ENCODE measurements around the gene ZNF112.
"Not testable (repeated sequence)": the region's sequence is repeated elsewhere in the genome, so short reads cannot be mapped to it uniquely, and the experiment has no call there.

ZNF112 gene

DNA sequence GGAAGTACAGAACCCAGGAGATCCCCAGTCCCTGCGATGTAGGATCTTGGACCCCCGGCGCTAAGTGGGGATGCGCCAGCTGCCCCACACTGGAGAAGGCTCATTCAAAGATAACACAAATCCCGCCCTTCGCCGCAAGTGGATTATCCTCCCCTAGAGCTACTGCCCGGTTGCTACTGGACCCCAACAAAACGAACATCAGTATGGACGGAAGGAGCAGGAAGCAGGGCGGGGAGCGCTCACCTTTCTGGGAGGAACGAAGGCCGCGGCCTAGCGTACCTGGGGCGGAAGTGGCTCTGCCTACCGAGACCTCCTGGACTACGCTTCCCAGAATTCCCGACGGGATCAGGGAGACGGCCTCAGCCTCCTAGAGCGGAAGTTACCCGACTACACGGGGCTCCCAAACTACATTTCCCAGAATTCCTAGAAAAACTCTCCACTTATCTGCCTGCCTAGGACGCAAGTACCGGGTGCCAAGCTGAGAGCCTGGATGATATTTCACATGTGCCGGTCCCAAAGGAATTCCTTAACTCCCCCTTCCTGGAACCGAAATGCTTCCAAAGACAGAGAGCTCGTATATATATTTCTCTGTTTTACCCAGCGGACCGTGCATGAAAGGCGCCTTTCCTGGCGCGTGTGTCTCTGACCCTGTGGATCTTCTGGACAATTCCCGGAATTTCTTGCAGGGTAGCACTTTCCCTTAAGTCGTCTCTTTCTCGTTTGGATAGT lies at the start of gene ZNF112:
TSS of gene ZNF112 (minus strand) at position 298 of the 729 bp plus-strand sequence. CDS start 16,141 bp downstream, outside the sequence.
- Mint-ChIP-seq H3K4me3 (peak within 1 kb of the TSS; percentile 70), H3K27ac (no peak within 1 kb of the TSS), H3K9me3 (peaks cover 28% of the 10 kb centered on the region), H3K27me3 (peaks cover 5% of the 10 kb centered on the region), H3K36me3 (peaks cover 9% of the 10 kb centered on the region), H3K4me1 (peaks cover 2% of the 10 kb centered on the region)
- DNase-seq (ENCODE audit: low spot score in 2 of 2) (no peak), ATAC-seq (ENCODE audit: low read depth) (no peak)

DNA sequence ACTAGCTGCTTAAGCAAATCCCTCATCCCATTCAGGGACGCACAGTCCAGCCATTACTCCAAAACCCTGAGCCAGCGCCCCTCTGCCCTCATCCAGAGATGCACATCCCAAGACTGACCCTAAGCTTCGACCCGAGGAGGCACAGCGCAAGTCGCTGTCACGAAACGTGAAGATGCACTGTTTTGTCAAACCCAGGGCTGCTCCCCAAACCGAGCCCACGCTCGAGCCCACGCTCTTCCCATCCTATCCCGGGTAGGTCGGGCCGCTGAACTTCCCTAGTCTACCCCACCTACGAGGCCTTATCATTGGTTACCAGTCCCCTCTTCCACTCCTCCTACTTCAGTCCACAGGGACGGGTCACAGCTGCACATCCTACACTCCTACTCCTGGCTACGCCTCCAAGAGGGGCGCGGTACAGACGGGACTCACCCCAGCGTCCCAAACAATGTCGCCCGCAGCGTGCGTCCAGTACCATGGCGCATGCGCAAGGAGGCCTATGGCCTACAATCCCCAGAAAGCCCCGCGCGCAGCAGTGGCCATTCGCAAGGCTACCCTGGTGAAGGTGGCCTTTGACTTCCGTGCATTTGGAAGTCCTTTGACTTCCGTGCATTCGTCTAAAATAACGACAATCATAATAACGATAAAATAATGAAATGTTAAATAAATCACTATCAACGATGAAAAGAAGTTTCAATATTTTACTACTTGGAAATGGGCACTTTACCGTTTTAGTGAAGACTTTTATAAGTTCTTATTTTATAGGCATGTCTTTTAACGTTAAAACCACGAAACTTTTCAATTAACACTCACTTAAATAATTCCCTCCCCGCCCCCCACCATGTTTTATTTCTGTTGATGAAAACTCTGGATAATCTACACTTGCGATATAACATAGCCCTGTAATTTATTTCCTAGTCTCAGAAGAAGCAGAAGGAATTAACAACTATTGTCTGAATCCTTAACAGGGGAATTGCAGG lies 44.9 kb upstream of the ZNF112 start, which contains the start of gene ZNF285:
TSS of gene ZNF285 (minus strand) at position 470 of the 977 bp plus-strand sequence. CDS start 4,395 bp downstream, outside the sequence.
- Mint-ChIP-seq H3K4me1 (peaks cover 3% of the 10 kb centered on the region), H3K27me3 (no peaks in the 10 kb centered on the region), H3K9me3 (peaks cover 13% of the 10 kb centered on the region), H3K4me3 (peak within 1 kb of the TSS; percentile 93), H3K27ac (no peak within 1 kb of the TSS), H3K36me3 (peaks cover 12% of the 10 kb centered on the region)
- DNase-seq (ENCODE audit: low spot score in 2 of 2) (peak; percentile 56 to 60), ATAC-seq (ENCODE audit: low read depth) (peak; percentile 95)

DNA sequence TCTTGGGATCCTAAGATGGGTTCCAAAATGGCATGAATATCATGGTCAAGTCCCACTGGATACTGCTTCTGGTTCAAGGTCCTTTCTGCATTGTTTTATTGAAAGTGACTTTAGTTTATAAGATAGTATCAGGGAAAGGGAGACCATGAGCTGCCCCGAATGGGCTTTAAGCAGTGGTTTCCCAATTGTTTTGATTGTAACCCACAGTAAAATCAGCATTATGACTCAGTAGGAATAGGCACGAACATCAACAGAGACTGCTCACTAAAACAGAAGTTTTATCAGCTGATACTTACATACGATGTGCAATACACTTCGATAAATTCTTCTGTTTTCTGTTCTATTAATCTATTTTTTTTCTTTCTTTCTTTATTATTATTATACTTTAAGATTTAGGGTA lies 32.8 kb upstream of the ZNF112 start:
- H3K4me3 Mint-ChIP-seq; H3K27me3 Mint-ChIP-seq; H3K4me1 Mint-ChIP-seq; H3K27ac Mint-ChIP-seq; DNase-seq (ENCODE audit: low spot score in 2 of 2); ATAC-seq (ENCODE audit: low read depth): not testable (repeated sequence)
- H3K36me3 Mint-ChIP-seq, result peaks cover 49% of the 10 kb centered on the region
- peaks cover 25% of the 10 kb centered on the region for H3K9me3 Mint-ChIP-seq

DNA sequence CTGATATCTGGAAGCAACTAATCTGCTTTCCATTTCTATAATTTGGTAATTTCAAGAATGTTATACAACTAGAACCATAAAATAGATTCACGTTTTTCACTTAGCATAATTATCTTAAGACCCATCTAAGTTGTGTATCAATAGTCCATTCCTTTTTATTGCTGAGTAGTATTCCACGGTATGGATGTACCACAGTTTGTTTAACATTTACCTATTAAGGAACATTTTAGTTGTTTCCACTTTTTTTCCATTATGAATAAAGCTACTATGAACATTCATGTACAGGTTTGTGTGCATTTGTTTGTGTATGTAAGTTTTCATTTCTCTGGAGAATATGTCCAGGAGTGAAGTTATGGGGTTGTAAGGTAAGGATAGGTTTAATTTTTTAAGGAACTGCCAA lies 18.3 kb upstream of the ZNF112 start:
- Mint-ChIP-seq H3K27ac (no peak overlapping the region), H3K4me1 (no peaks in the 10 kb centered on the region), H3K4me3 (no peak overlapping the region), H3K9me3 (peaks cover 14% of the 10 kb centered on the region), H3K36me3 (no peaks in the 10 kb centered on the region), H3K27me3 (peaks cover 2% of the 10 kb centered on the region)
- no peak for ATAC-seq (ENCODE audit: low read depth)
- DNase-seq (ENCODE audit: low spot score in 2 of 2), result no peak

DNA sequence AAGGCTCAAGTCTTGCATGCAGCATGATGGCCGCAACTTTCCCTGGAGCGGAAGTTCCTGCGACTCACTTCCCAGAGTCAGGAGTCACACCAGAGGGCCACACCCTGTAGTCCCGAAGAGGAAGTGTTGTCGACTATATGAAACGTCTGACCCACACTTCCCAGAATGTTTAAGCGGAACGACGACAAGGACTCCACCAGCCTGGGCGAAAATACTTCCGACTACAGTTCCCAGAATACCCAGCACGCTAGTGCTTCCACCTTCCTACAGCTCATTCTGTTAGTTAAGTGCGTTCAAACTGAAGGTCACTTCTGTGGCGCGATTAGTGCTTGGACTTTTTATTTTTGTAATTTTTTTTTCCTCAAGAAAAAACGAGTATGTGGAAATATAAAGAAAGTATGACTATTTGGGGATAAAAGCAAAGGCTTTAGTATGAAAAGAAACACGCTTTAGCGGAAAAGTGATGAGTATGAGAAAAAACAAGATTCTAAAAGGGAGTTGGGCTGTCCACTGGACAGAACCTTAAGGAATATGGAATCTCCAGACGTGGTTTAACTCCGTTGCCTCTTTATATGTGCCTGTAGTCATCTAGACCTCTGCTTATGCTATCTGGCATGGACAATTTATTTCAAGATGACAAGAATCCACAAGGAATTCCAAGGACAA lies 15.5 kb upstream of the ZNF112 start:
- peaks cover 17% of the 10 kb centered on the region for H3K9me3 Mint-ChIP-seq
- H3K36me3 Mint-ChIP-seq, result no peaks in the 10 kb centered on the region
- no peak for DNase-seq (ENCODE audit: low spot score in 2 of 2)
- no peak for ATAC-seq (ENCODE audit: low read depth)
- no peak overlapping the region for H3K27ac Mint-ChIP-seq
- H3K4me3 Mint-ChIP-seq, result no peak overlapping the region
- peaks cover 4% of the 10 kb centered on the region for H3K27me3 Mint-ChIP-seq
- no peaks in the 10 kb centered on the region for H3K4me1 Mint-ChIP-seq

DNA sequence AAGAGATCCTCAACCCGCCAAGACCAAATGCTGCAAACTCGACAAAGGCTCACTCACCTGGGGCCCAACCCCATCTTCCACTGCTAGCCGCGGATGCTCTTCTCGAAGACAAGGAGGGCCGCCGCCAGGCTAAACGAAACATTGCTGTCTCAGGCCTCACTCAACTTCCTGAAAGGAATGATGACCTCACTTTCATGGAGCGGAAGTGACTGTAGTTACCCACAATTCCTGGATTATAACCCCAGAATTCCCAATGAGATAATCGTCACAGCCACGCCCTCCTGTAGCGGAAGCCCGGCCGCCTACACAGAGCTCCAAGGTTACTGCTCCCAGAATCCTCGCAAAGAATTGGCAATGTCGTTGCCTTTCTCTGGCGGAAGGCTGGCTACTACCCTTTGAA lies 10.5 kb upstream of the ZNF112 start:
- no peaks in the 10 kb centered on the region for H3K4me1 Mint-ChIP-seq
- DNase-seq (ENCODE audit: low spot score in 2 of 2) (no peak), ATAC-seq (ENCODE audit: low read depth) (no peak)
- peaks cover 14% of the 10 kb centered on the region for H3K9me3 Mint-ChIP-seq
- no peak overlapping the region for H3K27ac Mint-ChIP-seq
- H3K36me3 Mint-ChIP-seq, result no peaks in the 10 kb centered on the region
- no peak overlapping the region for H3K4me3 Mint-ChIP-seq
- H3K27me3 Mint-ChIP-seq, result peaks cover 4% of the 10 kb centered on the region

DNA sequence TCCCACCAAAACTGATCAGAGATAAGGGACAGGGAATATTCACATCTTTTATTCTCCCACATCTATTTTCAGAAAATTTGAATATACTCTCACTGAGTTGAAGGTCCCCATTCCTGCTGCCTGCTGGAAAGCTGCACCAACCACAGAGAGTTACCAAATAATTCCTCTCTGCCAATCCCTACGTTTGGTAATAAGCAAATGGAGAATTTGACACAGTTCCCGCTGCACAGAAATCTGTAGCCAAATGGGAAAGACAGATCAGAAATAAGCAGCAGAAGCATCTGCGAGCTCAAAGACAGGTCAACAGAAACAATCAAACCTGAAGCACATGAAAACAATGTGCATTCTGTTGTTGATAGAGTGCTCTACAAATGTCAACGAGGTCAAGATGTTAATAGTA lies 9.9 kb downstream of the ZNF112 start:
- ATAC-seq (ENCODE audit: low read depth), result no peak
- no peak overlapping the region for H3K4me3 Mint-ChIP-seq
- H3K9me3 Mint-ChIP-seq, result peaks cover 15% of the 10 kb centered on the region
- peaks cover 2% of the 10 kb centered on the region for H3K36me3 Mint-ChIP-seq
- DNase-seq (ENCODE audit: low spot score in 2 of 2), result no peak
- H3K27me3 Mint-ChIP-seq, result no peaks in the 10 kb centered on the region
- no peak overlapping the region for H3K27ac Mint-ChIP-seq
- H3K4me1 Mint-ChIP-seq, result peaks cover 4% of the 10 kb centered on the region

DNA sequence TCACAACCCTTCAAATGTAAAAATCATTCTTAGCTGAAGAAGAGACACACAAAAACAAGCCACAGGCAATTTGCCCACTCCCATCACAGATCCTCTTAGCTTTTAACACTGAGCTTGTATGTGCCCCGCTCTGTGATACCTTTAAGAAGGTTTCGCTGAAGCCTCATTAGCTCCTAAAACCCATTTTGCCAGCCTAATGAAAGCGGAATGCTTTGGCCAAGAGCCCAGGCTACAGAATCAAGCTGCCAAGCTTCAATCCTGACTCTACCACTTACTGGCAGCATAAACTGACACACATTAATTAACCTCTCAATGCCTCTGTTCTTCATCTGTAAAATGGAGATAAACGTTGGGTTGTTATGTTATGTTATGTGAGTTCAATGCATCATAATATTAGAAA lies 10.5 kb downstream of the ZNF112 start:
- no peak overlapping the region for H3K4me3 Mint-ChIP-seq
- H3K27ac Mint-ChIP-seq, result no peak overlapping the region
- H3K36me3 Mint-ChIP-seq, result no peaks in the 10 kb centered on the region
- no peaks in the 10 kb centered on the region for H3K27me3 Mint-ChIP-seq
- peaks cover 13% of the 10 kb centered on the region for H3K9me3 Mint-ChIP-seq
- ATAC-seq (ENCODE audit: low read depth), result no peak
- peaks cover 4% of the 10 kb centered on the region for H3K4me1 Mint-ChIP-seq
- no peak for DNase-seq (ENCODE audit: low spot score in 2 of 2)

DNA sequence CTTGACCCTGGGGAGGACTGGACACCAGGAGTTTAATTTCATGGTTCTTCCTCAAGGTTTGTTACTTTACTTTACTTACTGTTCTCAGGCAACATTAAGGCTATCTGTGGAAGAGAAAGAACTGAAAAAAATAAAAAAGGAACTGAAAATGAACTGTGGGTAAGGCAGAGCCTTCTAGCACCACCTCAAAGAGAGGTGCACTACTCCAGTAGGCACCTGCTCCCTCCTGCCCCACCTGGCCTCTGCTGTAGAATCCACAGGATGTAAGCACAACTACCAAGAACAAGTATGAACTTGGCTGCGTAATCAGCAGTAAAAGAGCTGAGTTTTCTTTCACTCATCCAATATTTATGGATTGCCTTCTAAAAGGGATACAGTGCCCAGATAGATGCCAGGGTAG lies 12.2 kb downstream of the ZNF112 start:
- no peak overlapping the region for H3K4me3 Mint-ChIP-seq
- H3K36me3 Mint-ChIP-seq, result peaks cover 4% of the 10 kb centered on the region
- ATAC-seq (ENCODE audit: low read depth) (peak; percentile 35), DNase-seq (ENCODE audit: low spot score in 2 of 2) (no peak)
- H3K27me3 Mint-ChIP-seq, result peaks cover 2% of the 10 kb centered on the region
- H3K27ac Mint-ChIP-seq, result no peak overlapping the region
- peaks cover 4% of the 10 kb centered on the region for H3K4me1 Mint-ChIP-seq
- peaks cover 13% of the 10 kb centered on the region for H3K9me3 Mint-ChIP-seq

DNA sequence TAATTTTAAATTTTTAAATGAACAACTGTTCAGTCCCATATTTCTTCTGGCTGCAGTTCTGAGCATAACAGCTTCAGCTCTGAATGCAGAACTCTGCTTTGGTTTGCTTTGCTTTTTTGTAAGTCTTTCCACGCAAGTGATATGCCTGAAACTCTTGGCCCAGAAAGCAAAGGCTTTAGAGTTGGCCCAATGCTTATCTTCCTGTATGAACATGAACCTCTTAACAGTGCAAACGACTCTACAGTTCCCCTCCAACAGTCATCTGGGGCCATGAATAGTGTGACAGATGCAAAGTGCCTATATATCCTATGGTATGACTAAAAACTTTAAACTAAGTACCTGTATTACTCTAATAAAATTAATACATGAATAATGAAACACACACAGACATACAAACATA lies 14.7 kb downstream of the ZNF112 start:
- Mint-ChIP-seq H3K27ac (no peak overlapping the region), H3K4me3 (no peak overlapping the region), H3K27me3 (peaks cover 2% of the 10 kb centered on the region), H3K36me3 (peaks cover 7% of the 10 kb centered on the region), H3K9me3 (peaks cover 11% of the 10 kb centered on the region), H3K4me1 (peaks cover 4% of the 10 kb centered on the region)
- DNase-seq (ENCODE audit: low spot score in 2 of 2), result no peak
- no peak for ATAC-seq (ENCODE audit: low read depth)

DNA sequence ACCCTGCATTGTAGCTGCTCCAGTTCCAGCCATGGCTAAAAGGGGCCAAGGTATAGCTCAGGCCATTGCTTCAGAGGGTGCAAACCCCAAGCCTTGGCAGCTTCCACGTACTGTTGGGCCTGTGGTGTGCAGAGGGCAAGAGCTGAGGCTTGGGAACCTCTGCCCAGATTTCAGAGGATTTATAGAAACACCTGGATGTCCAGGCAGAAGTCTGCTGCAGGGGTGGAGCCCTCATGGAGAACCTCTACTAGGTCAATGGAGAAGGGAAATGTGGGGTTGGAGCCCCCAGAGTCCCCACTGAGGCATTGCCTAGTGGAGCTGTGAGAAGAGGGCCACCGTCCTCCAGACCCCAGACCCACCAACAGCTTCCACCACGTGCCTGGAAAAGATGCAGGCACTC lies 21.8 kb downstream of the ZNF112 start:
- not testable (repeated sequence) for H3K27me3 Mint-ChIP-seq; DNase-seq (ENCODE audit: low spot score in 2 of 2); ATAC-seq (ENCODE audit: low read depth); H3K4me3 Mint-ChIP-seq; H3K4me1 Mint-ChIP-seq; H3K27ac Mint-ChIP-seq
- Mint-ChIP-seq H3K36me3 (peaks cover 17% of the 10 kb centered on the region), H3K9me3 (peaks cover 16% of the 10 kb centered on the region)

DNA sequence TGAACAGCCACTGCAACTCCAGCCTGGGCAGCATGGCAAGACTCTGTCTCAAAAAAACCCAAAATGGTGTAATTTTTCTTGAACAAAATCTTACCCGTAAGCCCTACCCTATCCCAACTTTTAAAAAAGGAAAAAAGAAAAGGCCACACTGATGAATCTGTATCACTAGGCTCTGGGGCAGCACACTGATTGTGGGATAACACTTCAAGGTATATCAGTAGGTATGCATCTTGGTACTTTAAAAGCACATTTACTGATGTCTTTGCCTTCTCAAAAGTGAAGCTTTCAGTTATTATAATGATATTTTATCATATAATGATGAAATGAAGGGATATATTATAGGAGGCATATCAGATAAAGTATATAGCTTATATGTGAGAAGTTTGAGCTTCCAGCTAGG lies 24.3 kb downstream of the ZNF112 start:
- Mint-ChIP-seq H3K4me3 (no peak overlapping the region), H3K4me1 (no peaks in the 10 kb centered on the region), H3K36me3 (peaks cover 19% of the 10 kb centered on the region), H3K27me3 (peaks cover 17% of the 10 kb centered on the region), H3K27ac (no peak overlapping the region), H3K9me3 (peaks cover 21% of the 10 kb centered on the region)
- DNase-seq (ENCODE audit: low spot score in 2 of 2) (no peak), ATAC-seq (ENCODE audit: low read depth) (no peak)

DNA sequence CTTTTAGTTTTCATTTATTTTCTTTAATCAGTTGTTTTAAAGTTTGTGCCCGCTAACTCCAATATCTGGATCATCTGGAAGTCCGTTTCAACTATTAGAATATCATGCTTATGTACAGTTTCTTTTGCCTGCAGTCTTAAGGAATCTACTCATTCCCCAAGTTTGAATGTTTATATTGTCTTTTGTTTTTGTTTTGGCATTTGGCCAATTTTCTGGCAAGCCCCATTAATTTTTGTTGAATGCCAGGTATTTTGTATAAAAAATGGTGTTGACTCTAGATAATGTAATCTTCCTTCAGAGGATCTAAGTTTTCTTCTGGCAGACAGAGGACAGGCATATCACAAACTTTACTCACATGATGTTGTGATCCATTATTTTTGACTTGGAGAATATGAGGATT lies 40.6 kb downstream of the ZNF112 start:
- Mint-ChIP-seq H3K4me3 (no peak overlapping the region), H3K27me3 (peaks cover 13% of the 10 kb centered on the region), H3K9me3 (peaks cover 21% of the 10 kb centered on the region), H3K27ac (no peak overlapping the region), H3K36me3 (peaks cover 6% of the 10 kb centered on the region), H3K4me1 (peaks cover 4% of the 10 kb centered on the region)
- ATAC-seq (ENCODE audit: low read depth), result no peak
- no peak for DNase-seq (ENCODE audit: low spot score in 2 of 2)

DNA sequence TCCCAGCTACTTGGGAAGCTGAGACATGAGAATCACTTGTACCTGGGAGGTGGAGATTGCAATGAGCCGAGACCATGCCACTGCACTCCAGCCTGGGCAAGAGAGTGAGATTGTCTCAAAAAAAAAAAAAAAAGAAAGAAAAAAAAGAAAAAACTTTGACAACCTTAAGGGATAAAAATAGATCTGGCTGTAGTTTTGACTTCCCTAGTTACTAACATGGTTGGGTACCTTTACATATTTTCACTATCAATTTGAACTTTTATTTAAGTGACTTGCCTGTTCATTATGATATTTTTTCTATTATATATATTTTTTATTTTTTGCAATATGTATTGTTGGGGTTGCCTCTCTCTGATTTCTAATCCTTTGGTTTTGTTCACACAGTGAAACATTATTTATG lies 43.2 kb downstream of the ZNF112 start:
- DNase-seq (ENCODE audit: low spot score in 2 of 2), result no peak
- H3K4me1 Mint-ChIP-seq, result peaks cover 4% of the 10 kb centered on the region
- peaks cover 19% of the 10 kb centered on the region for H3K9me3 Mint-ChIP-seq
- peaks cover 16% of the 10 kb centered on the region for H3K27me3 Mint-ChIP-seq
- H3K27ac Mint-ChIP-seq, result no peak overlapping the region
- H3K4me3 Mint-ChIP-seq, result no peak overlapping the region
- peaks cover 6% of the 10 kb centered on the region for H3K36me3 Mint-ChIP-seq
- ATAC-seq (ENCODE audit: low read depth), result peak; percentile 31
